GM19463 (cell line): ENCODE data around the gene ATP5F1D.

ENCODE experiments used
- ATAC-seq: cut with Tn5 transposase; IDR thresholded peaks from one replicate; pipeline ENCODE4 v1.9.1; 2021; ENCODE audit warnings: mild to moderate bottlenecking, moderate library complexity; ENCODE audit not compliant: unreplicated experiment

The ATP5F1D gene

GRCh38 chr19:1220477-1220930, 21.0 kb upstream of the ATP5F1D start:
- no peak for ATAC-seq

DNA sequence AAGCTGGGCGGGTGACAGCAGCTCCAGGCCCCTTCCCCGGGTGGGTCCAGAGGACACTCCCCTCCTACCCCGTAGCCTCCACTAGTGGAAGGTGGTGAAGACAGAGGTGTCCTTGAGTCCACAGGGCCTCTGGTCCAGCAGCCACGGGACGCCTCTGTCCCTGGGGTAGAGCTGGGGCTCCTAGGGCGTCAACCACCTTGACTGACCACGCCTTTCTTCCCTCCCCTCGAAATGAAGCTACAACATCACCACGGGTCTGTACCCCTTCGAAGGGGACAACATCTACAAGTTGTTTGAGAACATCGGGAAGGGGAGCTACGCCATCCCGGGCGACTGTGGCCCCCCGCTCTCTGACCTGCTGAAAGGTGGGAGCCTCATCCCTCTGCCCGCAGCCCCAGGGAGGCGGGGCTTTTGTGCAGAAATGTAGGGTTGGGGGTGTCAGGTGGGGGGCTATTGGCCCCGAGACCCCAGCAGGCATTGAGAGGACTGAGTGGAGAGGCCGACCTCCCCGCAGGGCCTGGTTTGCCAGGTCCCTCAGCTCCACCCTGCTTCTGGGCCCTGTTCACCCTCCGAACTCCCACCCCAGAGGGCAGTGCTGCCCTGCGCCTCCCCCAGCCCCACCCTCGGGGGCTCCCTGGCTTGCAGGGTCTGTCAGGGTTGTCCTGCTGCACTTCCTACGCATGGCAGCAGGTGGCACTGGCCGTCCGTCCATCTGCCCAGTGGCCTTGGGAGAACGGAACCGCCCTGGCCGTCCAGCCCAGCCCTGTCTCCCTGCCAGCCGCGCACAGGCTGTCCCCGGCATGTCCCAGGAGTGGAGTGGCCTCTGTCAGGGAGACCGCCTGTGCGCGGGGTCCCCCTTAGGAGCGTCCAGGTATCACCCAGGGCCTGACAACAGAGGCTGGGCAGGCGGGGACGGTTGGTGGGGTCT, 20.3 kb upstream of the ATP5F1D start:
- ATAC-seq, result no peak

- ATAC-seq, result no peak
These were observed 19.7 kb upstream of the ATP5F1D start for GRCh38 chr19:1221904-1222255.

GRCh38 chr19:1222394-1222793, 19.2 kb upstream of the ATP5F1D start:
- ATAC-seq, result no peak

DNA sequence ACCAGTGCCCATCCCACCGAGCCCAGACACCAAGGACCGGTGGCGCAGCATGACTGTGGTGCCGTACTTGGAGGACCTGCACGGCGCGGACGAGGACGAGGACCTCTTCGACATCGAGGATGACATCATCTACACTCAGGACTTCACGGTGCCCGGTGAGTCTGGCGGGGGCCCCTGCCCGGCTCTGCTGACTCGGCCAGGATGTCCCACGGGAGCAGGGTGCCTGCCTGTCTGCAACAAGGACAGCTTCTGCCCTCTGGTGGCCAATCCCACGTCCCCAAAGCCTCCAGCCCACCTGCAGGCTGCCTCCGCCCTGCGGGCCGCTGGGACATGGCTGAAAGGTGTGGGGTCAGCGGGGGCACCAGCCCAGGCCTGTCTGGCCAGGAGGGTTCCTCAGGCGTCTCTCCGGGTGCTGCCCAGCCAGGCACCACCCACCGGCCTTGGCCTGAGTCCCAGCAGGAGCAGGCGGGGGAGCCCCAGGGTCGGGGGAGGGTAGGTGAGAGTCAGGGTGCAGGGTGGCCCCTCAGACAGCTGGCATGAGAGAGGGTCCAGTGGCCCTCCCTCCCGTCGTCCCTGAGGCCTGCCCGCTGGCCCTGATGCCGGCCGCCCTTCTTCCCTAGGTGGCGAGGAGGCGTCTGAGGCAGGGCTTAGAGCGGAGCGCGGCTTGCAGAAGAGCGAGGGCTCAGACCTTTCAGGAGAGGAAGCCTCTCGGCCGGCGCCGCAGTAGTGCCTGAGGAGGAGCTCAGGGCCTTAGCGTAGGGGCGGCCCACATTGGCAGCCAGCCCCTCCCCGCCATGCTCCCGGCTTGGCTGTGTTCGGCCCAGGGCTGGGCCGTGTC, 18.3 kb upstream of the ATP5F1D start:
- no peak for ATAC-seq

GRCh38 chr19:1224047-1224825, 17.3 kb upstream of the ATP5F1D start:
- no peak for ATAC-seq

DNA sequence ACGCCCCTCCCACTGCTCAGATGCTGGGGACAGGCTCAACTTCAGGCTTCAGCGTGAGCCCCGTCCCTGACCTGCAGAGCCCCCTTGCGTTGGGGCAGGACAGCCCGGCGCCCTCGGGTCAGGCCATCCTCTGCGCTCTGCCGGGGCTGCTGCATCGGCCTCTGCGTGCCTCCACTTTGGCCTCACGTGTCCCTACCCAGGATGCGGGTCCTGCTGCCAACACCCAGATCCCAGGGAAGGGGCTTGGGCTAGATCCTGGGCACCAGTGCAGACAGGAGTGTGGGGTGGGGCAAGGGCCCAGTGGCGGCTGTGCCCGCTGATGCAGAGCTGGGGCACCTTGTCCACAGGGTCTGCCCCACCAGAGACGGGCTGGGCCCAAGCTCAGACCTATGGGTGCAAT, 16.7 kb upstream of the ATP5F1D start:
- ATAC-seq, result no peak

DNA sequence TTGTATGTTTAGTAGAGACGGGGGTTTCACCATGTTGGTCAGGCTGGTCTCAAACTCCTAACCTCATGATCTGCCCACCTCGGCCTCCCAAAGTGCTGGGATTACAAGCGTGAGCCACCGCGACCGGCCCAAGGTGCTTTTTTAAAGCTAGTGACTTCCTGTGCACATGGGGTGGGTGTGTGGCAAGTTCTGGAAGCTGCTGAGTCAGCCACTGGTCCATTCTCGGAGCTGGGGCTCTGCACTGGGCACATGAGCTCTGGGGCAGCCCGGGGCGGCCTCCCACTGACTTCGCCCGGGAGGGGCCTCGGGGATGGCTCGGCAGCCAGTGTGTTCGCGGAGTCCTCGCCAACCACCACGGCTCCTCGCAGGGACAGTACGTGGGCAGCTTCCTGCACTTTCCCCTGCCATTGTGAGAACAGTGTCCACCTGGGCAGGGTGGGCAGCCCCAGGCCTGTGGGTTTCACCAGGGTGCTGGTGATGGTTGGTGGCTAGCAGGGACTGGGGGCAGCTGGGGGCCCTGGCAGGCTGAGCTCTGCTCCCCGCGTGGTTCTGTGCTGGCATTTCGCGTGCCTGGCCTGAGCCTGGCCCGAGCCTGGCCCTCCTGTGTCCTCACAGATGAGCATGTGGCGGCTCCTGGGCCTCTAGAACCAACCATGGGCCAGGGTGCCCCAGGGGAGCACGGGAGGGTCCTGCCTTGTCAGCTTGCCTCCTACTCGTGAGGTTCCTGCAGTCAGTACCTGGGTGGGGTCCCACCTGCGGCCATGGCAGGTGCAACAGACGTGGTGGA, 15.9 kb upstream of the ATP5F1D start:
- no peak for ATAC-seq

DNA sequence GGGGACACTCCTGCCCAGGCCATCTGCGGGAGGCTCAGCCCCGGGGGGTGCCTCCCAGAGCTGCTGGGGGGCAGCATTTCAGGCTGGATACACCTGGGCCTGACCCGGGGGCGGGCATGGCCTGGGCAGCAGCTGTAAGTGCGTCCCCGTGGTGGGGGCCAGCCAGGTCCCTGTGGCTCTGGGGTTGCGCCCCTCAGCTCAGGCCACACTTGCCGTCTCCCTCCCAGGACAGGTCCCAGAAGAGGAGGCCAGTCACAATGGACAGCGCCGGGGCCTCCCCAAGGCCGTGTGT, 15.4 kb upstream of the ATP5F1D start:
- ATAC-seq, result no peak

GRCh38 chr19:1226522-1227303, 14.8 kb upstream of the ATP5F1D start:
- ATAC-seq, result no peak

DNA sequence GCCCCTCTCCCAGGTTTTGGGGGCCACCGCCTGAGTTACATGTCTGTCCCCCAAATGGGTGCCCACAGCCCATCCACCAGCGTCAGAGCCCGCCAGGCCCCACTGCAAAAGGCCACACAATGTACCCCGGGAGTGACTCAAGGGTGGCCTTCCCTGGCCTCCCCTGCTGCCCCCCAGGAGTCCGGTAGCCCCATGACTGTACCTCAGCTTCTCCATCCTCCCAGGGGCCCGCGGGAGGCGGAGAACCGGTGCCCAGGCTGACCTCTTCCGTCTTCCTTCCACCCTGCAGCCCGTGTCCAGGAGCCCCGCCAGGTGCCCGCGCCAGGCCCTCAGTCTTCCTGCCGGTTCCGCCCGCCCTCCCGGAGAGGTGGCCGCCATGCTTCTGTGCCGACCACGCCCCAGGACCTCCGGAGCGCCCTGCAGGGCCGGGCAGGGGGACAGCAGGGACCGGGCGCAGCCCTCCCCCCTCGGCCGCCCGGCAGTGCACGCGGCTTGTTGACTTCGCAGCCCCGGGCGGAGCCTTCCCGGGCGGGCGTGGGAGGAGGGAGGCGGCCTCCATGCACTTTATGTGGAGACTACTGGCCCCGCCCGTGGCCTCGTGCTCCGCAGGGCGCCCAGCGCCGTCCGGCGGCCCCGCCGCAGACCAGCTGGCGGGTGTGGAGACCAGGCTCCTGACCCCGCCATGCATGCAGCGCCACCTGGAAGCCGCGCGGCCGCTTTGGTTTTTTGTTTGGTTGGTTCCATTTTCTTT, 14.1 kb upstream of the ATP5F1D start:
- no peak for ATAC-seq

- ATAC-seq, result no peak
These were observed 13.2 kb upstream of the ATP5F1D start for GRCh38 chr19:1228161-1228957.

DNA sequence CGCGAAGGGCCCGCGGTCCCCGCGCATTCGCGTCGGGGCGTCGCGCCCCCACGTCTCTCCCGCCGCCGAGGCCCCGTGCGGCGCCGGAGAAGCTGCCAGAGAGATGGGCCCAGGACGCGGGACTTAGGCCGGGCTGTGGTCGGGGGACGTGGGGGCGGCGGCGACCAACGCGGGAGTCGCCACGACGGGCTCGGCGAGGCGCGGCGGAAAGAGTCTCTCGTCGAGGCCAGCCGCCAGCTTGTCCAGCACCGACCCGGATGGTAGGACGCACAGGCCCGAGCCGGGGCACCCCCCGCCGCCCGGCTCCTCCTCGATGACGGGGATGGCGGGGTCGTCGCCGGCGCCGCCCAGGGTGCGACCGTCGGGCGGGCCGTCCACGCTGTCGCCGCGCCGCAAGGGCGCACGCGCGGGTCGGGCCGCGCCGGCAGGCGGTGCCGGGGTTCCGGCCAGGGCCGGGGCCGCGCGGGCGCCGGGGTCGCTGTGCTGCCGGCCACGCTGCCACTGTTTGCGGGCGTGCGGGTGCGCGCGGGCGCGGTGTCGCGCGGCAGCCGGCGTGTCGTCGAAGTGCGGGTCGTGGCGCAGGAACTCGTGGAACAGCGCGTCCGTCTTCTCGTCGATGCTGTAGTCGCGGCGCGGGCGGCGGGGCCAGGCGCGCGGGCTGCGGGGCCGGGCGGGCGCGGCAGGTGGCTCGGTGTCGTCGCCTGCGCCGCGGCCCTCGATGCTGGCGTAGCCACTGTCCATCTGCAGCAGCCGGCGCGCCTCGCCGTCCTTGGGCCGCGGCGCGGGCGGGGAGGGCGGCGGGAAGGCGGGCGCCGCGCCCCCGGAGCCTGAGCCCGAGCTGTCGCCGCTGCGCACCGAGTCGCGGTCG, 12.3 kb upstream of the ATP5F1D start:
- no peak for ATAC-seq

DNA sequence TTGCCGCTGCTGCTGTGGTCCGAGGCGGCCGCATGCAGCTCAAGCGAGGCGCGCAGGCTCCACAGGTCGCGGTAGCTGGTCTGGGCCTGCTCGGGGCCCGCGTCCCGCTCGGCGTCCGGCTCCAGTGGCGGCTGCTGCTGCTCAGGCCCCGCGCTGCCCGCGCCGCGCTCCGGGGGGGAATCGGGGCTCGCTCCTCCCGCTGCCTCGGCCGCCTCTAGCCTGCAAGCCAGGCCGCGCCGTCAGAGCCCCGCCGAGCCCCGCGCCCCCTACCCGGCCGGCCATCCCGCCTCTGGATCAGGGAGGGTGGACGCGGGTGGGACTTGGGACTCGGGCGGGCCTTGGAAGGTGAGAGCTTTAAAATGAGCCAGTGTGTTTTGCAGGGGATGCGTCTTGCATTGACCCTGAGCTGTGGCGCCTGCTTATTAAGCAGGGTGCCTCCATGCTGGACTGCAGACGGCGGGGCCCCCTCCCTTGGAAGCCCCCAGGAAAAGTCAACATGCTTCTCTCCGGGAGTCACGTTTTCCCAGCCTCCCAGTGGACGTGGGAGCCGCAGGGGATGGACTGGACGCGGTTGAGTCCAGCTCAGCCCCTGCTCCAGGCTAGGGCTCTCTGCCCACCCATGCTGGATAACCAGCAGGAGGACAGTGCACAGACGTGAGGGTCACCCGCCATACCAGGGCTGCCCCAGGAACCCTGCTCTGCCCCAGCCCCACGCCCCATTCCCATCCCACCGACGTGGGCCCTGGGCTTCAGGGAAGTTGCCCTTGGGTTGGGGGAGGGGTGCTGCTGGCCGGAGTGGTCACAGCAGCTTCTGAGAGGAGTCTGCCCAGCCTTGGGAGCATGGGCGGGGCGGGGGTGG, 11.4 kb upstream of the ATP5F1D start:
- no peak for ATAC-seq

- ATAC-seq, result no peak
These were observed 10.6 kb upstream of the ATP5F1D start for GRCh38 chr19:1230783-1231489.
